GM23338 (cell line): ENCODE data around the gene TIE1.

Experiments
- EZH2 ChIP-seq: fragments of 200-600 bp; sonication (generic); IDR thresholded peaks from one replicate; pipeline ENCODE4 v1.8.0; 2017; ENCODE audit warnings: antibody characterized with exemption, mild to moderate bottlenecking, low read depth; ENCODE audit not compliant: unreplicated experiment
- EZH2phosphoT487 ChIP-seq: fragments of 200-600 bp; sonication (generic); IDR thresholded peaks from one replicate; pipeline ENCODE4 v1.8.1; 2018; ENCODE audit warnings: antibody characterized with exemption; ENCODE audit not compliant: unreplicated experiment
- POLR2AphosphoS5 ChIP-seq: IDR thresholded peaks from 2 replicates; pipeline ENCODE4 v1.6.1; 2016; ENCODE audit warnings: antibody characterized with exemption, low read depth
- TF ChIP-seq, protein P1 (sequence below), 2 experiments: fragments of 200-600 bp in 1 of 2; sonication (generic) in 1 of 2; conservative IDR thresholded peaks; 2 replicates each; pipeline versions ENCODE4 v1.5.1 to v1.6.1; 2016 to 2017; ENCODE audit warnings: antibody characterized with exemption in 2 of 2, low read depth in 2 of 2, mild to moderate bottlenecking in 2 of 2, moderate library complexity in 1 of 2

DNA sequence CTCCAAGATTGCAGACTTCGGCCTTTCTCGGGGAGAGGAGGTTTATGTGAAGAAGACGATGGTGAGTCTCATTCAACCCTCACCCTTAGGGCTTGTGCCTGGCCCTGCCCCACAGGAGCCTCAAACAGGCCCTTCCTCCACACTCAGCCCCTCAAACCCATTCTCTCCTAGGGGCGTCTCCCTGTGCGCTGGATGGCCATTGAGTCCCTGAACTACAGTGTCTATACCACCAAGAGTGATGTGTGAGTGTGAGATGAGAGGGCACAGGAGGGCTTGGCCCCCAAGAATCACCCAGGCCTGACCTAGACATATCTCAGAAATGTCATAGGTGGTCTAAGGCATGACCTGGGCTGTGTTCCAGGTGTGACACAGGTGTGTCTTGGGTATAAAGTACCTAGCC lies 18.5 kb downstream of the TIE1 start:
- TF ChIP-seq POLR2AphosphoS5 (no peak), EZH2phosphoT487 (no peak), EZH2 (no peak)
- TF ChIP-seq, protein P1, sequence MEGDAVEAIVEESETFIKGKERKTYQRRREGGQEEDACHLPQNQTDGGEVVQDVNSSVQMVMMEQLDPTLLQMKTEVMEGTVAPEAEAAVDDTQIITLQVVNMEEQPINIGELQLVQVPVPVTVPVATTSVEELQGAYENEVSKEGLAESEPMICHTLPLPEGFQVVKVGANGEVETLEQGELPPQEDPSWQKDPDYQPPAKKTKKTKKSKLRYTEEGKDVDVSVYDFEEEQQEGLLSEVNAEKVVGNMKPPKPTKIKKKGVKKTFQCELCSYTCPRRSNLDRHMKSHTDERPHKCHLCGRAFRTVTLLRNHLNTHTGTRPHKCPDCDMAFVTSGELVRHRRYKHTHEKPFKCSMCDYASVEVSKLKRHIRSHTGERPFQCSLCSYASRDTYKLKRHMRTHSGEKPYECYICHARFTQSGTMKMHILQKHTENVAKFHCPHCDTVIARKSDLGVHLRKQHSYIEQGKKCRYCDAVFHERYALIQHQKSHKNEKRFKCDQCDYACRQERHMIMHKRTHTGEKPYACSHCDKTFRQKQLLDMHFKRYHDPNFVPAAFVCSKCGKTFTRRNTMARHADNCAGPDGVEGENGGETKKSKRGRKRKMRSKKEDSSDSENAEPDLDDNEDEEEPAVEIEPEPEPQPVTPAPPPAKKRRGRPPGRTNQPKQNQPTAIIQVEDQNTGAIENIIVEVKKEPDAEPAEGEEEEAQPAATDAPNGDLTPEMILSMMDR (conservative IDR thresholded peaks at IDR 0.05; ENCODE audit: low read depth in 2 of 2), result no peak
